GM18517 (cell line): Measurements from ENCODE around the gene SLCO3A1.
"Not testable (repeated sequence)": the region's sequence is repeated elsewhere in the genome, so short reads cannot be mapped to it uniquely, and the experiment has no call there.

Experiments used
- ATAC-seq: cut with Tn5 transposase; IDR thresholded peaks from one replicate; pipeline ENCODE4 v1.9.1; 2021; ENCODE audit warnings: mild to moderate bottlenecking, moderate library complexity; ENCODE audit not compliant: unreplicated experiment

The SLCO3A1 gene

DNA sequence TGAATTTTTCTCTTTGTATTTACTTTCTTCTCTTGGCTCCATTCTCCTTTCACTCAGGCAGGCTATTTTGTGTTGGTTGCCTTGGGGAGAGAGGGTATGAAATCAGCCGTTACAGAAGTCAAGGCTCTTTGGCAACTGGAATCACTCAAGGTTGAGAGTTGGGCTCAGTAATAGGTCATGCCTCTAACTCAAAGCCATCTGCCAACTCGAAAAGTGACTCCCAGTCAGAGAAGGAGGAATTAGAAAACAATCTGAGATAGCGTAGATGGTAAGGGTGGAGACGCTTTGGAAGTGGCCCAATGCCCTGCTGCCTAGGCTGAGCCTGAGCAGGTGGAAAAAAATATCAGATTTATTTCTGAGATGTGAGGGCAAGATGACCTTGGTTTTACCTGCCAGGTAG, 334.5 kb downstream of the SLCO3A1 start:
- ATAC-seq: no peak

DNA sequence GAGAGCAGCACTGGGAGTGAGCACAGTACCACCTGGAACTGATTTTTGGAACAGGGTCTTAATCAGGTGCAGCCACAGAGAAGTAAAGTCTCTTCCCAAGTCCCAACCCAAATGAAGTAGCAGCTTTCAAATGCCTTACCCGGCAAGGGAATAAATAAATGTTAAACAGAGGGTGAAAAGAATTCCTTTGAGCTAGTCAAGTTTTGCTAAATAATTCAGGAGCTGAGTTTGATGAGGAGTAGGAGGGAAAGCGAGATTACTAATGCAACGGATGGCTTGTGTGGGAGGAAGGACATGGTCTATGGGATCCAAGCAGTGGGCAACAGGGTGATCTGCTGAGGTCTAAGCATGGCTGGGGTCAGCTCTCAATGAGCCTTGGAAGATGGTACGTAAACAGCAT, 335.7 kb downstream of the SLCO3A1 start:
- ATAC-seq: no peak

DNA sequence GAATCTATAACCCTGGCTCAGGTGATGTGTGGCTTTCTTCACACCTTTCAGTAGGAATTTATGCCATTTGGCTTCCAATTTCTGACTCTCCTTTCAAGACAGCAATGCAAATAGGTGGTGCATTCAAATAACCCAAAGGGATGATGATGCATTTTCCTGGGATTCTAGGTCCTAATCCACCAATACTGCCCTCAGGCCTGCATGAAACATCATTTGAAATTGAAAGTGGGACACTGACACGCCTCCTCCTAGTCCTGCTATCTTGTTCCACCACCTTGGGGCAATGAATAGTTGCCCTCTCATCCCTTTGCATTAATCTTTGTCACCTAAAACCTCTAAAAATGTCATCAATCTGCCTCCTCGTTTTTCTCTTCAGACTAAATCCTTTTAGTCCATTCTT, 341.7 kb downstream of the SLCO3A1 start:
- ATAC-seq: no peak

DNA sequence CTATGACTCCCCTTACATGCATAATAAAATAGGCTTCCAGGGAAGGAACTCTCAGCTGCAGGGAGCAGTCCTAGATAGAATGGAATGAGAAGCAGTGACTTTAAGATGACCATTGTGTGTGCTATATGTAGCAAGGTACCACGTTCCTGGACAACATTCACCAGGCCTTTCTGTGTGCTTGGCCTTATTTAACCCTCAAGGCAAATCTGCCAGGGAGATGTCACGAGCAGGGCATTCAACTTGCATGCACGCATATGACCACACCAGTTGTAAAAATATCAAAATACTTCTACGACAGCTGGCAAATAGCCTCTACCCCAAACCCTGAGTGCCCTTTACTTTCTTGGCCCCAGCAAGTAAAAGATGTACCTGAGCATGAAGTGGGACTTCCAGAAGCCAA, 342.8 kb downstream of the SLCO3A1 start:
- no peak for ATAC-seq

DNA sequence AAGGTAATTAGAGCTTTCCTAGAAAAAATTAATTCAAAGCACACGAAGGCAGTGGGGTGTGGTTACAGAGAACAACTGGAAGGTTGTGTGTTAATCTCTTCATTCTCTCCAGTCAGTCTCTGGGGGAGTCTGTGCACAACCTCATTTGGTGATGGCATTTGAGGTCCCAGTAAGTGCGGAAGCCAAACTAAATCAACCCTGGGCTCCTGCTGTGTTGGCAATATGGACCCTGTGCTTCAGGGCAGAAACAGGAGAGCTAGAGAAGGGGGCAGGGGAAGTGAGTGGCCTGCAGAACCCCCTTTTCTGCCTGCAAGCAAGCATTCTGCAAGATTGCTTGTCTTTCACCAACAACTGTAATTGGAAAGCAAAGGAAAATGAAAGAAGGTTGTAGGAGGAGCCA, 344.2 kb downstream of the SLCO3A1 start:
- no peak for ATAC-seq

DNA sequence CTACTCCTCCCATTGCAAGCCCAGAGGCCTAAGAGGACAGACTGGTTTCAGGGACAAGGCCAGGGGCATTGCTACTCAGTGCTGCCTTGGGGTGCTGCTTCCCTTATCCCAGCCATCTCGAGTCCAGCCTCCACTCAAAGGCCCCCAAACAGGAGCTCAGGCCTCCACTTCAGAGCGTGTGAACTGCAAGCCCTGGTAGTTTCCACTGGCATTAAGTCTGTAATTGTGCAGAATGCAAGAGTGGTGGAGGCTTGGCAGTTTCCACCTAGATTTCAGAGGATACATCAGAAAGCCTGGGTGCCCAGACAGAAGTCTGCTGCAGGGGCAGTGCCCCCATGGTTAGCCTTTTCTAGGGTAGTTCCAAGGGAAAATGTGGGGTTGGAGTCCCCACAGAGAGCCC, 347.4 kb downstream of the SLCO3A1 start:
- no peak for ATAC-seq

DNA sequence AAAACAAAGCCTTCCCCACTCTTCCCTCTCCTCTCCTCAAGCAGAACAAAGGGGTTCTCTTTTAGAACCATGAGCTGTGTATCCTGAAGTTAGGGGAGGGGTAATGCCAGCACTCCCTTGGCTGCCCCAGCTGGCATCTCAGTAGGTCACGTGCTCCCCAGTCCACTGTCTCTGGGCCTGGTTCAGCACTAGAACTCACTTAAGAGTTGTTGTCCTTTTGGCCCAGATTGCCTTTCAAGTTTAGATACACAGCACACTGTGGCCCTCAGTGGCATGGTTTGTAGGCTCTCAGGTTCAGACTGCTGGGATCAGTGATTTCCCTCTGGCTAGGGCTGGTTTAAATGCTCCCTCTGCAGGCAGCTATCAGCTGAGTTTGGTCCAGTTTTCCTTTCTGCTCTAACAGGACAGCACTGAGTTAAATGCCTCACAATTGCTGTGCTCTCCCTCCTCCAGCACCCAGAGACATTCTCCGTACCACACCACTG, 351.8 kb downstream of the SLCO3A1 start:
- ATAC-seq: no peak

DNA sequence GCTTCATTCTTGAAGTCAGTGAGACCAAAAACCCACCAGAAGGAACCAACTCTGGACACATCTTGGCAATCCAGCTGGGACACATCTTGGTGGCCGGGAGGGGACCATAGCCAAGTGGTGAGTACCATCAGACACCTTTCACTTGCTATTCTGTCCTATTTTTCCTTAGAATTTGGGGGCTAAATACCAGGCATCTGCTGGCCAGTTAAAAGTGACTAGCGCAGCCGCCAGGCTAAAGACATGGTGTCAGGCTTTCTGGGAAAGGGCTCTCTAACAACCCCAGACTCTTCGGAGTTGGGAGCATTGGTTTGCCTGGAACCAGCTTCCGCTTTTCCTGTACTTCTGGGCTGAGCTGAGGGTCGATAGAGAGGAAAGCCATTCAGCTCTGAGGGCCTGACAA, 354.1 kb downstream of the SLCO3A1 start:
- ATAC-seq: not testable (repeated sequence)
